ENCODE results near the gene MYMK. TPM values are rescaled to one million over a fixed set of nuclear protein-coding genes. Genes with fewer than 3 reads are reported as not detected.

MYMK gene, protein sequence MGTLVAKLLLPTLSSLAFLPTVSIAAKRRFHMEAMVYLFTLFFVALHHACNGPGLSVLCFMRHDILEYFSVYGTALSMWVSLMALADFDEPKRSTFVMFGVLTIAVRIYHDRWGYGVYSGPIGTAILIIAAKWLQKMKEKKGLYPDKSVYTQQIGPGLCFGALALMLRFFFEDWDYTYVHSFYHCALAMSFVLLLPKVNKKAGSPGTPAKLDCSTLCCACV
- not detected in 2 replicates for total RNA-seq (2014; rRNA removed; shearing (Covaris generic))

DNA sequence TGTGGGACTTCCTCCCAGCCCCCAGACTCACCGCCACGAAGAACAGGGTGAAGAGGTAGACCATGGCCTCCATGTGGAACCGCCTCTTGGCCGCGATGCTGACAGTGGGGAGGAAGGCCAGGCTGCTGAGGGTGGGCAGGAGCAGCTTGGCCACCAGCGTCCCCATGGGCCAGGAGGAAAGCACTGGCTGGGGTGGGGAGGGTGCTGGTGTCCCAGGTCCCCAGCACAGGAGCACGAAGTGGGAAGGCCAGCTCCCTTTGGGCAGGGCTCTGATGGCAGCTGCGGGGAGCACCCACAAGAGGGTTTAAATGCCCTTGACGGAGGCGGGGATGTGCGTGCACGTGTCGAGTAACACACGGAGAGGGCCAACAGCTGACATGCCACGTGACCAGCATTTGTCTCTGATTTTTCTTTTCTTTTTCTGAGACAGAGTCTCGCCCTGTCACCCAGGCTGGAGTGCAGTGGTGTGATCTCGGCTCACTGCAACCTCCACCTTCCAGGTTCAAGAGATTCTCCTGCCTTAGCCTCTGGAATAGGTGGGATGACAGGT, at the start of gene MYMK:
Gene MYMK, minus strand, starts transcription at position 281 of the 550 bp plus-strand sequence. Its CDS starts 115 bp downstream, at position 166.

DNA sequence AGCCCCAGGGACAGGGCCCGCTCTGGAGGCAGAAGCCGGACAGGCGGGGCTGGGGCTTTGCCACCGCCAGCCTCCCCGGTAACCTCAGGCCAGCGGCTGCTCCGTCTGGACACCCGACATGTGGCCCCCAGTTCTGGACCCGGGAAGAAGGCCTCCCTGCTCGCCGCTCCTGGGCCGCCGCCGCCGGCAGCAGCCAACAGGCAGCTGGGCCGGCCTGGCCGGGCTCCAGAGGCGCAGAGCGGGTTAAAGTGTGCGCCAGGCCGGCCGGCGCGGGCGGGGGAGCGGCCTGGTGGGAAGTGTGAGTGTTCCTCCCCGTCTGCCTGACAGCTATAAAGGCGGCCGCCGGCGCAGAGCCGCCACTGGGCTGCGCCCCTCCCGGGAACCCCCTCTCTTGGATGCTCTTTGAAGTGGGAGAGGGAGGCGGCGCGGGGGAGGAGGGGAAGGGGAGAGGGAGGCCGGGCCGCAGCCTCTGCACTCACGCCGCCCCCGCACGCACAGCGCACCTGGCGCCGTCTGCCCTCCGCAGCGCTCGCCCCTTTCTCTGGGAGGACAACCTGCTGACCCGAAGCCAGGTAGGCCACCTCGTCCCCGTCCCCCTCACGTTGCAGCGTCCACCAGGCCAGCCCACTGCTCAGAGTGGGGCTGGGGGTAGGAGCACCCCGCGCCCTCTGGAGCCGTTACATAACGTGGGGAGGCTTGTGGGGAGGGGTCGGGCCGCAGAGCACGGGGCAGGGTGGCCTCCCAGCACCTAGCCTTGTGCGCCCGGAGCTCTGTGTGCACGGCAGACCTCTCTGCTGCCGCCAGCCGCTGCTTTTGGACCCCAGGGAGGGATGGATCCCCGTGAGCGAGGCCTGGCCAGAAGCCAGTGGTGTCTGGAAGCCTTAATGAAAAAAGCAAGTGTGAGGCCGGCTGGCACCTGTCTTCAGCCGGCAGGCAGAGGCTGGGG, 9.9 kb upstream of the MYMK start, which contains the start of gene ADAMTSL2:
Gene ADAMTSL2, plus strand, starts transcription at position 359 of the 946 bp plus-strand sequence. CDS start 2,009 bp downstream, outside the sequence.

DNA sequence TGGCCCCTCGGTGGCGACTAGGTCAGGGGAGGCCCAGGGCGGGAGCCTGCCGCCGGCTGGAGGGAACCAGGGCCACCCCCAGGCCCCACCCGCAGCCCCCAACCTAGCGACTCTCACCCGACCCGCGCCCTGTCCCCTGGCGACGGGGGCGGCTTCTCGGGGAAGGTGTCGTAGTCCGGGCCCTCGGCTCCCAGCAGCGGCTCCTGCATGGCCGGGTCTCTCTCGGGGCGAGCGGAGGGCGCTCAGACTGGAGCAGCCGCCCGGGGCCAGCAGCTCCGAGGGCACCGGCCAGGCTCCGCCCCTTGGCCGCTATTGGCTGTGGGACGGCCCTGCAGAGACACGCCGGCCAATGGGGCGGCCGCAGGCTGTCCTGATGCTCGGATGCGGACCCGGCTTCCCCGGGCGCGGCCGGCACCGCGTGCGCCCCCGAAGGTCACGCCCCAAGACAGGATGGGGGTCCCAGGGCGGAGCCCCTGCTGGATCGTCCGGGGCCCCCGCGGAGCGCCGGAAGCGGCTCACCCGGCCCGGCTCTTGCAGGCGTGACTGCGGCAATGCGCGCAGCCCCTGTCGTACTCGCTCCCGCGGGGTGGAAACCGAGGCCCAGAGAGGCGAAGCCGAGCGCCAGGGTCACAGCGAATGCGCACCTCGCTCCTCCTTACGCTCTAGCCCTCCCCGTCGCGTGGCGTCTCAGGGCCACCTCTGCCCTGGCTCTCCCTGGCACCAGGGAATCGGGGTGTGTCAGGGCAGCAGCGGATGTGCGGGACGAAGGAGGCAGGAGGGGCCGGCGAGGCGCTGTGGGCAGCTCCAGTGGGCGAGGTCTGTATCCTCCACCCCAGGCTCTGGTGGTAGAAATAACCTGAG, 45.7 kb downstream of the MYMK start, which contains the start of gene SLC2A6:
Gene SLC2A6, minus strand, starts transcription at position 249 of the 861 bp plus-strand sequence. Its CDS starts 40 bp downstream, at position 209.

Other genes with a start within 250 kb of the MYMK start
- gene ABO, start 249.8 kb downstream of the MYMK start, total RNA-seq (2014; rRNA removed; shearing (Covaris generic)) = not detected in 2 replicates
- 56.2 and 62.8 TPM in 2 replicates for gene SURF6, start 188.8 kb downstream of the MYMK start, total RNA-seq (2014; rRNA removed; shearing (Covaris generic))
- 29.7 and 31.6 TPM in 2 replicates for gene MED22, start 176.8 kb downstream of the MYMK start, total RNA-seq (2014; rRNA removed; shearing (Covaris generic))
- 2,460 and 2,581 TPM in 2 replicates for gene RPL7A, start 176.7 kb downstream of the MYMK start, total RNA-seq (2014; rRNA removed; shearing (Covaris generic))
- 35.5 and 40.5 TPM in 2 replicates for gene SURF1, start 168.5 kb downstream of the MYMK start, total RNA-seq (2014; rRNA removed; shearing (Covaris generic))
- 88.1 and 115 TPM in 2 replicates for gene SURF2, start 168.4 kb downstream of the MYMK start, total RNA-seq (2014; rRNA removed; shearing (Covaris generic))
- gene SURF4, start 148.9 kb downstream of the MYMK start, total RNA-seq (2014; rRNA removed; shearing (Covaris generic)) = 182 and 190 TPM in 2 replicates
- gene STKLD1, start 148.6 kb downstream of the MYMK start, total RNA-seq (2014; rRNA removed; shearing (Covaris generic)) = 0.41 TPM in 1 of 2 replicates, not detected in the other
- 45.8 and 48.7 TPM in 2 replicates for gene REXO4, start 106.9 kb downstream of the MYMK start, total RNA-seq (2014; rRNA removed; shearing (Covaris generic))
- gene ADAMTS13, start 102.6 kb downstream of the MYMK start, total RNA-seq (2014; rRNA removed; shearing (Covaris generic)) = 2.7 and 3.9 TPM in 2 replicates
- gene CACFD1, start 65.0 kb downstream of the MYMK start, total RNA-seq (2014; rRNA removed; shearing (Covaris generic)) = 5.4 and 5.7 TPM in 2 replicates
- 3.3 and 4.2 TPM in 2 replicates for gene SLC2A6, start 45.9 kb downstream of the MYMK start, total RNA-seq (2014; rRNA removed; shearing (Covaris generic))
- not detected in 2 replicates for gene ADAMTSL2, start 9.7 kb upstream of the MYMK start, total RNA-seq (2014; rRNA removed; shearing (Covaris generic))
- gene FAM163B, start 84.4 kb upstream of the MYMK start, total RNA-seq (2014; rRNA removed; shearing (Covaris generic)) = not detected in 2 replicates
- gene DBH, start 111.4 kb upstream of the MYMK start, total RNA-seq (2014; rRNA removed; shearing (Covaris generic)) = not detected in 2 replicates
- gene SARDH, start 213.4 kb upstream of the MYMK start, total RNA-seq (2014; rRNA removed; shearing (Covaris generic)) = 0.08 and 0.26 TPM in 2 replicates

Data from A375 (cell line).